Activated CD4-positive, CD25-positive, alpha-beta regulatory T cell (primary cell): ENCODE measurements around the gene TSPAN33.
"Not testable (repeated sequence)": the region's sequence is repeated elsewhere in the genome, so short reads cannot be mapped to it uniquely, and the experiment has no call there.

Experiments
- DNase-seq, 4 experiments: peaks; one replicate each; lab custom pipeline; 2025; lab: John Stamatoyannopoulos, UW

Gene TSPAN33

GRCh38 chr7:129170441-129171021 lies 26.0 kb downstream of the TSPAN33 start:
- DNase-seq, result no peak

- DNase-seq, result not testable (repeated sequence)
These were observed 29.4 kb downstream of the TSPAN33 start for GRCh38 chr7:129173861-129174260.

GRCh38 chr7:129176916-129177710 lies 32.6 kb downstream of the TSPAN33 start:
- DNase-seq, result no peak

- DNase-seq, result no peak
These were observed 40.6 kb downstream of the TSPAN33 start for GRCh38 chr7:129184981-129185670.

GRCh38 chr7:129186749-129187260 lies 42.3 kb downstream of the TSPAN33 start:
- no peak for DNase-seq

GRCh38 chr7:129187681-129188371 lies 43.3 kb downstream of the TSPAN33 start:
- no peak for DNase-seq

GRCh38 chr7:129188372-129188891 lies 43.9 kb downstream of the TSPAN33 start, which contains the start of gene SMO:
SMO (plus strand) TSS chr7:129188633; CDS start chr7:129189152, 519 bp downstream.
- DNase-seq, result no peak

GRCh38 chr7:129188892-129189660 lies 44.6 kb downstream of the TSPAN33 start:
- no peak for DNase-seq

- no peak for DNase-seq
These were observed 45.3 kb downstream of the TSPAN33 start for GRCh38 chr7:129189661-129190310.

GRCh38 chr7:129191272-129191671 lies 46.8 kb downstream of the TSPAN33 start:
- DNase-seq, result no peak

- DNase-seq, result no peak
These were observed 49.4 kb downstream of the TSPAN33 start for GRCh38 chr7:129193892-129194291.

GRCh38 chr7:129197771-129198170 lies 53.3 kb downstream of the TSPAN33 start:
- DNase-seq, result no peak

GRCh38 chr7:129199406-129199805 lies 54.9 kb downstream of the TSPAN33 start:
- no peak for DNase-seq

- DNase-seq, result no peak
These were observed 57.7 kb downstream of the TSPAN33 start for GRCh38 chr7:129202058-129202777.

- DNase-seq, result no peak
These were observed 58.7 kb downstream of the TSPAN33 start for GRCh38 chr7:129203050-129203741.

GRCh38 chr7:129205126-129205818 lies 60.8 kb downstream of the TSPAN33 start:
- no peak for DNase-seq

GRCh38 chr7:129205987-129206785 lies 61.7 kb downstream of the TSPAN33 start:
- no peak for DNase-seq

GRCh38 chr7:129208667-129209066 lies 64.2 kb downstream of the TSPAN33 start:
- no peak for DNase-seq
